MCF 10A (cell line): Measurements from ENCODE around the gene SHH. TPM values are rescaled to one million over a fixed set of nuclear protein-coding genes. Genes with fewer than 3 reads are reported as not detected.

Experiments
- BruUV-seq: library from RNA; stranded (reverse); fragments of 400-500 nt; replicated peaks from 2 replicates; lab custom pipeline; 2021; lab: Mats Ljungman, UMichigan
- CTCF ChIA-PET: fragments of 300-600 bp; sonication (Branson Sonifier 250); formaldehyde crosslinking; extraction: SDS; loops from one replicate; lab custom pipeline; 2021; ENCODE audit warnings: antibody characterized with exemption, inconsistent platforms; lab: Yijun Ruan, JAX
- POLR2A ChIA-PET: fragments of 300-600, 350-650 bp; sonication (Branson Sonifier 250); formaldehyde crosslinking; extraction: SDS; loops from one replicate; lab custom pipeline; 2020; ENCODE audit warnings: antibody characterized with exemption, inconsistent platforms; lab: Yijun Ruan, JAX
- DNase-seq: peaks from one replicate; pipeline ENCODE4 v3.0.0-alpha.2; 2018; ENCODE audit not compliant: unreplicated experiment
- H3K27ac Mint-ChIP-seq: one replicate; pipeline ENCODE4 v1.8.0; 2022; ENCODE audit warnings: mild to moderate bottlenecking, low read depth, mixed read lengths; ENCODE audit not compliant: unreplicated experiment
- H3K27me3 Mint-ChIP-seq: one replicate; pipeline ENCODE4 v1.8.0; 2022; ENCODE audit warnings: mixed read lengths; ENCODE audit not compliant: insufficient read depth, unreplicated experiment
- H3K36me3 Mint-ChIP-seq: one replicate; pipeline ENCODE4 v1.8.0; 2022; ENCODE audit warnings: mild to moderate bottlenecking, moderate library complexity, mixed read lengths; ENCODE audit not compliant: insufficient read depth, unreplicated experiment
- H3K4me1 Mint-ChIP-seq: one replicate; pipeline ENCODE4 v1.8.0; 2022; ENCODE audit warnings: mixed read lengths; ENCODE audit not compliant: insufficient read depth, unreplicated experiment
- H3K4me3 Mint-ChIP-seq: one replicate; pipeline ENCODE4 v1.8.0; 2022; ENCODE audit warnings: mild to moderate bottlenecking, moderate library complexity, mixed read lengths; ENCODE audit not compliant: unreplicated experiment
- H3K9me3 Mint-ChIP-seq: one replicate; pipeline ENCODE4 v1.8.0; 2022; ENCODE audit warnings: mixed read lengths; ENCODE audit not compliant: unreplicated experiment
- CTCF ChIP-seq: fragments of 200-600 bp; IDR thresholded peaks from one replicate; pipeline ENCODE4 v1.8.0; 2022; ENCODE audit warnings: antibody characterized with exemption, mild to moderate bottlenecking; ENCODE audit not compliant: unreplicated experiment
- intact Hi-C: fragments of 100-400 bp; cut with micrococcal nuclease; formaldehyde crosslinking; loops from 2 replicates; pipeline ENCODE4 v1.14.1; 2022
- total RNA-seq: library from RNA; stranded (reverse); gene quantifications from 2 replicates; pipeline ENCODE4 v1.2.3, GENCODE V29; 2022

SHH gene
- total RNA-seq, 1 experiment from 2014 or later, result not detected

DNA sequence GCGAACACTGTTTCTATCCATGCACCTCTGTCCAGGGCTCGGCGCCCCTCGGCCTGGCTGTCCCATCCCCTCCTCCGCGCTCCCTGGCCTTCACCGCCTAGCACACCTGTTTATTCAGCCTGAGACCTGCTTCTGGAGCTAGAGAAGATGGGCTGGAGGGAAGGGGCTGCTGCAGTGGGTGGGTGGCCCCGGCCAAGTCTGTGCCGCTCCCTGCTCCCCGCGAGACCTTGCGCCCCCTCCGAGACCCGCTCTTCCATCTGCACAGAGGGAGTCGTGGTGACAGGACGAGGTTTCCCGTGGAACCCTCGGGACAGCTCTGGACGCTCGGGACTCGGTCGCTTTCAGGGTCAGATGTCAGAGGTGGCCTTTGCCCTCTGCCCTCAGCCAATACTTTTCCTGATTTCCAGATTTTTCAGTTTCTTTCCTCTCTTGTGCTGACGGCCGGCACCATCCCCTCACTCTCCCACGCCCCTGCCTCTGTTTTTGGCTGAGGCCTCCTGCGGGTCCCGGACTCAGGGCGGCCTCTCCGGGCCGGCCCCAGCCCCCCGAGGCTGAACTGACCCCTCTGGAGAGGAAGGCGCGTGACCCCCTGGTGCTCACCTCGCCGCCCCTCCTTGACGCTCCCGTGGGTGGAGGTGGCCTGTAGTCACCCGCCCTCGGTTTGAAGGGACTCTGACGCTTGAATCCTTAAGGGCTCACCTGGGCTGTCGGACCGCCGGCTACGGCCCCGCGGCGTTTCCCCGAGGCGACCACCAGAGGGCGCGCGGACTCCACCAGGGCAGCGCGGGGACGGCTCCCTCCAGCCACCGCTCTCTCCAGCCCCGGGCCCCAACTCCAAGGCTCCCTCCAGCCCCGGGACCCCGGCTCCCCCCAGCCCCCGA lies 15.6 kb downstream of the SHH start:
- DNase-seq, result peak; percentile 42
- intact Hi-C loops, result loop anchor here (1.0 to 5.0 kb wide), 2 partner anchors 1021 to 1156 kb away; no protein-coding TSS in a partner anchor
- no TSS peak for BruUV-seq
- no peaks in the 10 kb centered on the region for H3K9me3 Mint-ChIP-seq
- H3K27me3 Mint-ChIP-seq, result no peaks in the 10 kb centered on the region
- H3K4me3 Mint-ChIP-seq, result no peak overlapping the region
- CTCF ChIA-PET, result interaction anchor here (0.7 to 1.3 kb wide), 11 partner anchors 31 to 1023 kb away, joined by 3 to 7 read pairs (median 4); no protein-coding TSS in a partner anchor
- H3K36me3 Mint-ChIP-seq, result no peaks in the 10 kb centered on the region
- POLR2A ChIA-PET, result no interaction called here
- peak; percentile 98 for TF ChIP-seq CTCF
- no peaks in the 10 kb centered on the region for H3K4me1 Mint-ChIP-seq
- no peak overlapping the region for H3K27ac Mint-ChIP-seq

- POLR2A ChIA-PET, result no interaction called here
- no peaks in the 10 kb centered on the region for H3K27me3 Mint-ChIP-seq
- BruUV-seq, result no TSS peak
- CTCF ChIA-PET, result interaction anchor here (0.6 to 1.3 kb wide), 6 partner anchors 30 to 1024 kb away, joined by 3 to 4 read pairs (median 3); no protein-coding TSS in a partner anchor
- no peaks in the 10 kb centered on the region for H3K9me3 Mint-ChIP-seq
- H3K4me3 Mint-ChIP-seq, result no peak overlapping the region
- intact Hi-C loops, result loop anchor here (5.0 kb wide), 1 partner anchor 1156 kb away; no protein-coding TSS in a partner anchor
- no peak for TF ChIP-seq CTCF
- DNase-seq, result no peak
- no peaks in the 10 kb centered on the region for H3K36me3 Mint-ChIP-seq
- H3K27ac Mint-ChIP-seq, result no peak overlapping the region
- H3K4me1 Mint-ChIP-seq, result no peaks in the 10 kb centered on the region
These were observed 16.3 kb downstream of the SHH start for GRCh38 chr7:155795951-155796350.

- no TSS peak for BruUV-seq
- H3K27me3 Mint-ChIP-seq, result no peaks in the 10 kb centered on the region
- H3K36me3 Mint-ChIP-seq, result no peaks in the 10 kb centered on the region
- H3K4me3 Mint-ChIP-seq, result no peak overlapping the region
- no peak for DNase-seq
- intact Hi-C loops, result loop anchor here (5.0 kb wide), 1 partner anchor 1157 kb away; no protein-coding TSS in a partner anchor
- TF ChIP-seq CTCF, result no peak
- ChIA-PET POLR2A (no interaction called here), CTCF (interaction anchor here (0.6 to 1.1 kb wide), 7 partner anchors 13 to 1021 kb away, joined by 3 to 5 read pairs (median 3); no protein-coding TSS in a partner anchor)
- no peaks in the 10 kb centered on the region for H3K4me1 Mint-ChIP-seq
- H3K27ac Mint-ChIP-seq, result no peak overlapping the region
- H3K9me3 Mint-ChIP-seq, result no peaks in the 10 kb centered on the region
These were observed 16.9 kb downstream of the SHH start for GRCh38 chr7:155795401-155795800.

DNA sequence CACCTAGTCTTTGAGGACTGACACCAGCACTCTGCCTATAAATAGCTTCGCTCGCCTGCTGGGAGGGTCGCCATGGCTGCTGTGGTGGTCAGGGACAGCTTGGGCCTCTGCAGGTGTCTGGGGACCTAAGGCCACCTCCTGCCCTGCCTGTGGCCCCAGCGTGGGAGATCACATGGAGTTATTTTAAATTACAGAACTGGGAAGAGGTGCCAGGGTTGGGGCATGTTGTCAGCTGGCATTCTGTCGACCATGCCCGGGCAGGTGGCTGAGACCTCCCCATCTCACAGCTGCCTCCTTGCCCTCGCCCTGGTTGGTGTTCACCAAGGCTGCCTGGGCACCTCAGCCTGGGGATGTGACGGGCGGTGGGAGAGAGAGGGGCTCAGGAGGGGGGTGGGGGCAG lies 18.1 kb downstream of the SHH start:
- POLR2A ChIA-PET, result no interaction called here
- no peak overlapping the region for H3K27ac Mint-ChIP-seq
- H3K36me3 Mint-ChIP-seq, result no peaks in the 10 kb centered on the region
- H3K27me3 Mint-ChIP-seq, result no peaks in the 10 kb centered on the region
- DNase-seq, result no peak
- TF ChIP-seq CTCF, result no peak
- intact Hi-C loops, result no loop called here
- H3K9me3 Mint-ChIP-seq, result no peaks in the 10 kb centered on the region
- no peak overlapping the region for H3K4me3 Mint-ChIP-seq
- CTCF ChIA-PET, result interaction anchor here (0.6 to 1.1 kb wide), 4 partner anchors 14 to 1439 kb away, joined by 3 read pairs; no protein-coding TSS in a partner anchor
- BruUV-seq, result no TSS peak
- no peaks in the 10 kb centered on the region for H3K4me1 Mint-ChIP-seq
